Thyroid gland (tissue), 4 donors: Measurements from ENCODE around the gene ACADVL. TPM values are rescaled to one million over a fixed set of nuclear protein-coding genes. Genes with fewer than 3 reads are reported as not detected.

Experiments
- DNase-seq, 2 donors: peaks; one replicate each; pipeline ENCODE4 v3.0.0-alpha.2; 2019
- H3K27ac ChIP-seq, 3 donors: fragments of 200-600 bp; sonication (generic); 1 replicate in 2 of 3; 2 replicates in 1 of 3; pipeline ENCODE4 v1.5.1; 2016 to 2019; ENCODE audit warnings: mild to moderate bottlenecking in 1 of 3, moderate library complexity in 1 of 3
- H3K27me3 ChIP-seq: fragments of 200-600 bp; sonication (generic); one replicate; pipeline ENCODE4 v1.5.1; 2019
- H3K36me3 ChIP-seq, 2 donors: fragments of 200-600 bp; sonication (generic); one replicate each; pipeline ENCODE4 v1.5.1; 2016 to 2019
- H3K4me1 ChIP-seq, 2 donors: fragments of 200-600 bp; sonication (generic); one replicate each; pipeline ENCODE4 v1.5.1; 2017 to 2019
- H3K4me3 ChIP-seq, 3 donors: fragments of 200-600 bp; sonication (generic); replicated peaks in 1 of 3; 1 replicate in 2 of 3; 2 replicates in 1 of 3; pipeline ENCODE4 v1.5.1; 2016; ENCODE audit warnings: mild to moderate bottlenecking in 1 of 3
- H3K9me3 ChIP-seq: fragments of 200-600 bp; sonication (generic); one replicate; pipeline ENCODE4 v1.5.1; 2017
- POLR2A ChIP-seq, 2 donors: fragments of 450-650 bp; IDR thresholded peaks; one replicate each; pipeline ENCODE4 v1.6.1; 2017; ENCODE audit warnings: antibody characterized with exemption in 2 of 2, mild to moderate bottlenecking in 2 of 2, moderate library complexity in 1 of 2
- WGBS, 2 donors: methylation state at CpG; one replicate each; pipeline ENCODE4 v1.1.5; 2017; 5-methylcytosine and 5-hydroxymethylcytosine counted together
- intact Hi-C: fragments of 100-400 bp; cut with DNase I; formaldehyde crosslinking; loops from one replicate; pipeline ENCODE4 v1.15.1; 2023
- total RNA-seq, 4 donors: library from RNA; depleted of rRNA; stranded (reverse); fragments of >200 nt; gene quantifications; one replicate each; pipeline ENCODE4 v1.2.3, GENCODE V29; 2016
- TF ChIP-seq, protein P1 (sequence below), 6 experiments: fragments of 200-600 bp in 3 of 6; fragments of 450-650 bp in 3 of 6; sonication (generic) in 3 of 6; IDR thresholded peaks; one replicate each; pipeline ENCODE4 v1.5.1; 2016 to 2019; ENCODE audit warnings: antibody characterized with exemption in 6 of 6, mild to moderate bottlenecking in 2 of 6, inconsistent platforms in 1 of 6, moderate library complexity in 1 of 6

Gene ACADVL
- total RNA-seq, 4 donors from 2014 or later, result 581 to 1,743 (median 795) TPM

DNA sequence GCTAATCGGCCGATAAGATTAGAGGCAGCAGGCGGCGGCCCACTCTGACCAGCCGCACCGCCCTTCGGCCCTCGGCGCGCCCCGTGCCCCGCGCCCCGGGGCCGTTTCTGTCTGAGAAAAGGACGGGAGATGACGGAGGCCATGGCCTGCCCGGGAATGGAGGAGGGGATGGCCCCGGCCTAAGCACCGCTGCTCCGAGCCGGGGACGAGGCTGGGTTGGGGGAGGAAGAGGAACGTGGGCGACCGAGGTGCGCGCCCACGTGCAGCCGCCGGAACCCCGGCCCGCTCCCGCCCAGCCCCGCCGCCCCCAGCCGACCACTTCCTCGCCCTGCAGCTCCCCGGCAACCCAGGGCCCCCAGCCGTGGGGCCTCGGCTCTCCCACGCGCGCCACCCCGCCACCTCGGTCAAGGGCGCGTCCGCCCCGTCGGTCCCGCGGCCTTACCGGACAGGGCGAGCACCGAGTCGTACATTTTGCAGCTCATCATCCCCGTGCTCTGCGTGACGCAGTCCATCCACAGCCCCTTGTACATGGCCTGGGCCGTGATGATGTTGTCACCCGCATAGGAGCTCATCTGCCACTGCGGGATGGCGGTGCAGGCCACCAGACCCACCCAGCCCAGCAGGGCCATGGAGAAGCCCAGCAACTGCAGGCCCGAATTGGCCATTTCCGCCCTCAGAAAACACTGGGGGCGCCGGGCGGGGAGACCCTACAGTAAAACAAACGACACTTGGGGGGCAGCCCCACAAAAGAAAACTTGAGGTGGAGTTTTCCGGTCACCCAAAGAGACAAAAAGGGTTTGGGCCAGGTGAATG is 41.8 kb downstream of the ACADVL start:
- TF ChIP-seq POLR2A (IDR thresholded peaks at IDR 0.05), result no peak
- TF ChIP-seq, protein P1, sequence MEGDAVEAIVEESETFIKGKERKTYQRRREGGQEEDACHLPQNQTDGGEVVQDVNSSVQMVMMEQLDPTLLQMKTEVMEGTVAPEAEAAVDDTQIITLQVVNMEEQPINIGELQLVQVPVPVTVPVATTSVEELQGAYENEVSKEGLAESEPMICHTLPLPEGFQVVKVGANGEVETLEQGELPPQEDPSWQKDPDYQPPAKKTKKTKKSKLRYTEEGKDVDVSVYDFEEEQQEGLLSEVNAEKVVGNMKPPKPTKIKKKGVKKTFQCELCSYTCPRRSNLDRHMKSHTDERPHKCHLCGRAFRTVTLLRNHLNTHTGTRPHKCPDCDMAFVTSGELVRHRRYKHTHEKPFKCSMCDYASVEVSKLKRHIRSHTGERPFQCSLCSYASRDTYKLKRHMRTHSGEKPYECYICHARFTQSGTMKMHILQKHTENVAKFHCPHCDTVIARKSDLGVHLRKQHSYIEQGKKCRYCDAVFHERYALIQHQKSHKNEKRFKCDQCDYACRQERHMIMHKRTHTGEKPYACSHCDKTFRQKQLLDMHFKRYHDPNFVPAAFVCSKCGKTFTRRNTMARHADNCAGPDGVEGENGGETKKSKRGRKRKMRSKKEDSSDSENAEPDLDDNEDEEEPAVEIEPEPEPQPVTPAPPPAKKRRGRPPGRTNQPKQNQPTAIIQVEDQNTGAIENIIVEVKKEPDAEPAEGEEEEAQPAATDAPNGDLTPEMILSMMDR (IDR thresholded peaks at IDR 0.05), result no peak
- 7 to 15% methylated on average over 10 to 20 of the region's 71 CpGs for WGBS, 2 donors
- intact Hi-C loops, result no loop called here
- H3K4me3 ChIP-seq, result peak overlapping the region; percentile 68 to 92 (median 78)
- DNase-seq, result peak; percentile 21 to 24
- peaks cover 9 to 28% of the 10 kb centered on the region in 2 donors for H3K4me1 ChIP-seq
- H3K27ac ChIP-seq, result peak overlapping the region; percentile 74 to 93 (median 84)
- H3K9me3 ChIP-seq, result no peaks in the 10 kb centered on the region
- H3K27me3 ChIP-seq, result no peaks in the 10 kb centered on the region
- peaks cover 10 to 17% of the 10 kb centered on the region in 2 donors for H3K36me3 ChIP-seq

- WGBS, 2 donors, result 1 to 5% methylated on average over 33 to 37 of the region's 64 CpGs
- no peaks in the 10 kb centered on the region for H3K27me3 ChIP-seq
- H3K4me1 ChIP-seq, result peaks cover 9 to 28% of the 10 kb centered on the region in 2 donors
- TF ChIP-seq POLR2A (IDR thresholded peaks at IDR 0.05), result peak; percentile 92 to 94
- TF ChIP-seq, protein P1 (IDR thresholded peaks at IDR 0.05), result peak in 3 of 6 experiments; percentile 28 to 32 (median 30)
- peak within 1 kb of the TSS; percentile 74 to 93 (median 84) for H3K27ac ChIP-seq
- peak; percentile 97 to 98 for DNase-seq
- no peaks in the 10 kb centered on the region for H3K9me3 ChIP-seq
- intact Hi-C loops, result no loop called here
- peaks cover 9 to 10% of the 10 kb centered on the region in 2 donors for H3K36me3 ChIP-seq
- H3K4me3 ChIP-seq, result peak within 1 kb of the TSS; percentile 68 to 92 (median 78)
Observed at GRCh38 chr17:7262192-7262934, 42.6 kb downstream of the ACADVL start, which contains the start of gene CLDN7. TSS of gene CLDN7 (minus strand) at chr17:7262478. CDS start at chr17:7262043, 435 bp downstream.

GRCh38 chr17:7262935-7263800 is 43.4 kb downstream of the ACADVL start:
- Histone ChIP-seq H3K4me3 (peak overlapping the region; percentile 68 to 83 (median 70)), H3K9me3 (no peaks in the 10 kb centered on the region), H3K27me3 (no peaks in the 10 kb centered on the region), H3K4me1 (peaks cover 9 to 28% of the 10 kb centered on the region in 2 donors), H3K36me3 (peaks cover 7% of the 10 kb centered on the region in 2 donors), H3K27ac (peak overlapping the region; percentile 44 to 75 (median 69))
- TF ChIP-seq, protein P1 (IDR thresholded peaks at IDR 0.05), result no peak
- peak in 1 of 2 donors; percentile 14 for TF ChIP-seq POLR2A (IDR thresholded peaks at IDR 0.05)
- 10 to 11% methylated on average over 26 of the region's 26 CpGs for WGBS, 2 donors
- intact Hi-C loops, result no loop called here
- DNase-seq, result peak; percentile 82 to 85

DNA sequence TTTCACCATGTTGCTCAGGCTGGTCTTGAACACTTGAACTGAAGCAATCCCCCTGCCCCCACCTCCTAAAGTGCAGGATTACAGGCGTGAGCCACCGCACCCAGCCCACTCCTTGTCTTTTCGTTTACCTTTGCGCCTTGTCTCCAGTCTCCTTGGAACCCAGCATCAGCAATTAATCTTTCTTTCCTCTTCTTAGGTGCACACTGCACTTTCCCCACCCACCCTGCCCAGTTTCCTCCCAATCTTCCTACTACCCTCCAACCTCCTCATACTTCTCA is 44.0 kb downstream of the ACADVL start:
- Histone ChIP-seq H3K36me3 (peaks cover 4 to 5% of the 10 kb centered on the region in 2 donors), H3K4me1 (peaks cover 9 to 28% of the 10 kb centered on the region in 2 donors), H3K27ac (peak overlapping the region in 2 of 3 donors; percentile 44 to 69), H3K27me3 (no peaks in the 10 kb centered on the region), H3K4me3 (peak overlapping the region in 1 of 3 donors; percentile 68), H3K9me3 (no peaks in the 10 kb centered on the region)
- TF ChIP-seq POLR2A (IDR thresholded peaks at IDR 0.05), result no peak
- TF ChIP-seq, protein P1 (IDR thresholded peaks at IDR 0.05), result no peak
- WGBS, 2 donors, result 63 to 65% methylated on average over 4 of the region's 4 CpGs
- DNase-seq, result no peak
- intact Hi-C loops, result no loop called here
